HL-60 (cell line): ENCODE measurements around the gene CCDC179.

Experiments used
- GABPA ChIP-seq: IDR thresholded peaks from 2 replicates; pipeline ENCODE4 v1.6.1; 2012; ENCODE audit warnings: low read depth
- POLR2AphosphoS5 ChIP-seq: IDR thresholded peaks from 2 replicates; pipeline ENCODE4 v1.6.1; 2012; ENCODE audit warnings: low read depth
- SPI1 ChIP-seq: IDR thresholded peaks from 2 replicates; pipeline ENCODE4 v1.6.1; 2012; ENCODE audit warnings: low read depth, mild to moderate bottlenecking, borderline replicate concordance
- TF ChIP-seq, protein P1 (sequence below): IDR thresholded peaks from one replicate; pipeline ENCODE4 v1.5.1; 2011; ENCODE audit warnings: low read length, control low read depth, inconsistent platforms; ENCODE audit not compliant: insufficient read depth
- TF ChIP-seq, protein P2 (sequence below): IDR thresholded peaks from 2 replicates; pipeline ENCODE4 v1.6.1; 2012; ENCODE audit warnings: low read depth; ENCODE audit not compliant: insufficient replicate concordance

DNA sequence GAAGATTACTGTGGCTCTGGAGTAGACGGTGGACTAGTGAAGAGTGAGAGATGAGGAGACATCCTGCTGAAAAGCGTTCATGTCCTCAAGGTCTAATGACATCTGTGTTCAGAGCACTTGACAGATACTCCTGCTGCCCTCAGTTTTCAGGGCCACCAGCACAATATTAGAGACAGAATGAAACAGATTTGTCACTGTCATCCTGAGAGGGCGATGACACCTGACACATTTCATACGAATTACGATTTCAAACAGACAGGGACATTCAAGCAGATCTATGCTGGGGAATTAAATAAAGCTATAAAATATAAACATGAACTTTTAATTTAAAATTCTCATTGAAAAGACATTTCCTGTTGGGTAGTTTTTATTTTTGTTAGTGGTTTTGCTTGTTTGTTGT, 59.8 kb downstream of the CCDC179 start:
- TF ChIP-seq, protein P1, sequence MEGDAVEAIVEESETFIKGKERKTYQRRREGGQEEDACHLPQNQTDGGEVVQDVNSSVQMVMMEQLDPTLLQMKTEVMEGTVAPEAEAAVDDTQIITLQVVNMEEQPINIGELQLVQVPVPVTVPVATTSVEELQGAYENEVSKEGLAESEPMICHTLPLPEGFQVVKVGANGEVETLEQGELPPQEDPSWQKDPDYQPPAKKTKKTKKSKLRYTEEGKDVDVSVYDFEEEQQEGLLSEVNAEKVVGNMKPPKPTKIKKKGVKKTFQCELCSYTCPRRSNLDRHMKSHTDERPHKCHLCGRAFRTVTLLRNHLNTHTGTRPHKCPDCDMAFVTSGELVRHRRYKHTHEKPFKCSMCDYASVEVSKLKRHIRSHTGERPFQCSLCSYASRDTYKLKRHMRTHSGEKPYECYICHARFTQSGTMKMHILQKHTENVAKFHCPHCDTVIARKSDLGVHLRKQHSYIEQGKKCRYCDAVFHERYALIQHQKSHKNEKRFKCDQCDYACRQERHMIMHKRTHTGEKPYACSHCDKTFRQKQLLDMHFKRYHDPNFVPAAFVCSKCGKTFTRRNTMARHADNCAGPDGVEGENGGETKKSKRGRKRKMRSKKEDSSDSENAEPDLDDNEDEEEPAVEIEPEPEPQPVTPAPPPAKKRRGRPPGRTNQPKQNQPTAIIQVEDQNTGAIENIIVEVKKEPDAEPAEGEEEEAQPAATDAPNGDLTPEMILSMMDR: no peak
- TF ChIP-seq SPI1 (no peak), POLR2AphosphoS5 (no peak), GABPA (no peak)
- TF ChIP-seq, protein P2, sequence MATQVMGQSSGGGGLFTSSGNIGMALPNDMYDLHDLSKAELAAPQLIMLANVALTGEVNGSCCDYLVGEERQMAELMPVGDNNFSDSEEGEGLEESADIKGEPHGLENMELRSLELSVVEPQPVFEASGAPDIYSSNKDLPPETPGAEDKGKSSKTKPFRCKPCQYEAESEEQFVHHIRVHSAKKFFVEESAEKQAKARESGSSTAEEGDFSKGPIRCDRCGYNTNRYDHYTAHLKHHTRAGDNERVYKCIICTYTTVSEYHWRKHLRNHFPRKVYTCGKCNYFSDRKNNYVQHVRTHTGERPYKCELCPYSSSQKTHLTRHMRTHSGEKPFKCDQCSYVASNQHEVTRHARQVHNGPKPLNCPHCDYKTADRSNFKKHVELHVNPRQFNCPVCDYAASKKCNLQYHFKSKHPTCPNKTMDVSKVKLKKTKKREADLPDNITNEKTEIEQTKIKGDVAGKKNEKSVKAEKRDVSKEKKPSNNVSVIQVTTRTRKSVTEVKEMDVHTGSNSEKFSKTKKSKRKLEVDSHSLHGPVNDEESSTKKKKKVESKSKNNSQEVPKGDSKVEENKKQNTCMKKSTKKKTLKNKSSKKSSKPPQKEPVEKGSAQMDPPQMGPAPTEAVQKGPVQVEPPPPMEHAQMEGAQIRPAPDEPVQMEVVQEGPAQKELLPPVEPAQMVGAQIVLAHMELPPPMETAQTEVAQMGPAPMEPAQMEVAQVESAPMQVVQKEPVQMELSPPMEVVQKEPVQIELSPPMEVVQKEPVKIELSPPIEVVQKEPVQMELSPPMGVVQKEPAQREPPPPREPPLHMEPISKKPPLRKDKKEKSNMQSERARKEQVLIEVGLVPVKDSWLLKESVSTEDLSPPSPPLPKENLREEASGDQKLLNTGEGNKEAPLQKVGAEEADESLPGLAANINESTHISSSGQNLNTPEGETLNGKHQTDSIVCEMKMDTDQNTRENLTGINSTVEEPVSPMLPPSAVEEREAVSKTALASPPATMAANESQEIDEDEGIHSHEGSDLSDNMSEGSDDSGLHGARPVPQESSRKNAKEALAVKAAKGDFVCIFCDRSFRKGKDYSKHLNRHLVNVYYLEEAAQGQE: no peak
